SK-N-SH treated with all-trans-retinoic acid at 6 μM for 48 hours (cell line): ENCODE measurements around the gene LENG1.

Source experiments
- ARNTL ChIP-seq: fragments of 450-650 bp; formaldehyde crosslinking; IDR thresholded peaks from 2 replicates; pipeline ENCODE4 v1.5.0; 2020; ENCODE audit warnings: low read depth, mild to moderate bottlenecking, moderate library complexity, borderline replicate concordance
- CSDC2 ChIP-seq: fragments of 250-450 bp; sonication (Bioruptor Pico); IDR thresholded peaks from 2 replicates; pipeline ENCODE4 v1.5.0; 2020; ENCODE audit warnings: mild to moderate bottlenecking, moderate library complexity
- ESRRG ChIP-seq: fragments of 250-450 bp; sonication (Bioruptor Pico); IDR thresholded peaks from 2 replicates; pipeline ENCODE4 v1.6.1; 2021; ENCODE audit warnings: mild to moderate bottlenecking
- ISL1 ChIP-seq: fragments of 250-450 bp; sonication (Bioruptor Pico); IDR thresholded peaks from 2 replicates; pipeline ENCODE4 v2.1.2; 2022; ENCODE audit warnings: mild to moderate bottlenecking, moderate library complexity
- ZFP30 ChIP-seq: fragments of 450-650 bp; formaldehyde crosslinking; IDR thresholded peaks from 2 replicates; pipeline ENCODE4 v1.5.0; 2022; ENCODE audit warnings: mild to moderate bottlenecking, moderate library complexity
- ZNF8 ChIP-seq: fragments of 450-650 bp; formaldehyde crosslinking; IDR thresholded peaks from 2 replicates; pipeline ENCODE4 v1.5.0; 2020; ENCODE audit warnings: mild to moderate bottlenecking, moderate library complexity
- TF ChIP-seq, protein P1 (sequence below): fragments of 250-450 bp; sonication (Bioruptor Pico); IDR thresholded peaks from 2 replicates; pipeline ENCODE4 v1.8.0; 2020; ENCODE audit warnings: mild to moderate bottlenecking, moderate library complexity, borderline replicate concordance
- TF ChIP-seq, protein P2 (sequence below): fragments of 250-450 bp; sonication (Bioruptor Pico); IDR thresholded peaks from 2 replicates; pipeline ENCODE4 v1.8.0; 2021; ENCODE audit warnings: low read depth, mild to moderate bottlenecking, moderate library complexity, borderline replicate concordance

DNA sequence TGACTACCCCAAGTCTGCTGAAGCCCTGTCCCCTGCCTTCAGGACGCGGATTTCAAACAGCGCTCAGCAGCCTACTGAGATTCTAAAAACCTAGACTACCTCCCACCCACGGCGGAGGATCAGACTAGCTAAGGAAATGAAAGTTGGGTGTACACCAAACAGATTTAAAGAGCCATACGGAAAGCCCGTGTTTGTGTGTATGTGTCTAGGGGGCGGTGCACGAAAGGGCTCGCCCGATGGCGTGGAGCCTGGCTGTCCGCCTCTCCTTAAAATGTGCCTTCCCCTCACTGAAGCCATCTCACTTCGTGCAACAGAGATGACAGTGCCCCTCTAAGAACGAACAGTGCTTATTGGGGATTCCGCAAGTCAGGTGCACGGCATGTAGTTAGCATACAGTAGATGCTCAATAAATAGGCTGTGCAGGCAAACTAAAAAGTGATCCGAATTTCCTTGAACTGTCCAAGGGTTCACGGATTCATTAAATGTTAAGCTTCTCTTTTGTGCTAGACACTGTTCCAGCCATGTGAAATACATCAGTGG lies 639 bp downstream of the LENG1 start:
- TF ChIP-seq, protein P1, sequence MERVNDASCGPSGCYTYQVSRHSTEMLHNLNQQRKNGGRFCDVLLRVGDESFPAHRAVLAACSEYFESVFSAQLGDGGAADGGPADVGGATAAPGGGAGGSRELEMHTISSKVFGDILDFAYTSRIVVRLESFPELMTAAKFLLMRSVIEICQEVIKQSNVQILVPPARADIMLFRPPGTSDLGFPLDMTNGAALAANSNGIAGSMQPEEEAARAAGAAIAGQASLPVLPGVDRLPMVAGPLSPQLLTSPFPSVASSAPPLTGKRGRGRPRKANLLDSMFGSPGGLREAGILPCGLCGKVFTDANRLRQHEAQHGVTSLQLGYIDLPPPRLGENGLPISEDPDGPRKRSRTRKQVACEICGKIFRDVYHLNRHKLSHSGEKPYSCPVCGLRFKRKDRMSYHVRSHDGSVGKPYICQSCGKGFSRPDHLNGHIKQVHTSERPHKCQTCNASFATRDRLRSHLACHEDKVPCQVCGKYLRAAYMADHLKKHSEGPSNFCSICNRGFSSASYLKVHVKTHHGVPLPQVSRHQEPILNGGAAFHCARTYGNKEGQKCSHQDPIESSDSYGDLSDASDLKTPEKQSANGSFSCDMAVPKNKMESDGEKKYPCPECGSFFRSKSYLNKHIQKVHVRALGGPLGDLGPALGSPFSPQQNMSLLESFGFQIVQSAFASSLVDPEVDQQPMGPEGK (CRISPR knock-in tag), result no peak
- no peak for TF ChIP-seq ARNTL (CRISPR knock-in tag)
- no peak for TF ChIP-seq ESRRG
- TF ChIP-seq, protein P2, sequence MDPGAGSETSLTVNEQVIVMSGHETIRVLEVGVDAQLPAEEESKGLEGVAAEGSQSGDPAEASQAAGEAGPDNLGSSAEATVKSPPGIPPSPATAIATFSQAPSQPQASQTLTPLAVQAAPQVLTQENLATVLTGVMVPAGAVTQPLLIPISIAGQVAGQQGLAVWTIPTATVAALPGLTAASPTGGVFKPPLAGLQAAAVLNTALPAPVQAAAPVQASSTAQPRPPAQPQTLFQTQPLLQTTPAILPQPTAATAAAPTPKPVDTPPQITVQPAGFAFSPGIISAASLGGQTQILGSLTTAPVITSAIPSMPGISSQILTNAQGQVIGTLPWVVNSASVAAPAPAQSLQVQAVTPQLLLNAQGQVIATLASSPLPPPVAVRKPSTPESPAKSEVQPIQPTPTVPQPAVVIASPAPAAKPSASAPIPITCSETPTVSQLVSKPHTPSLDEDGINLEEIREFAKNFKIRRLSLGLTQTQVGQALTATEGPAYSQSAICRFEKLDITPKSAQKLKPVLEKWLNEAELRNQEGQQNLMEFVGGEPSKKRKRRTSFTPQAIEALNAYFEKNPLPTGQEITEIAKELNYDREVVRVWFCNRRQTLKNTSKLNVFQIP (CRISPR knock-in tag), result no peak
- TF ChIP-seq CSDC2 (CRISPR knock-in tag), result no peak
- no peak for TF ChIP-seq ZFP30 (CRISPR knock-in tag)
- no peak for TF ChIP-seq ISL1
- TF ChIP-seq ZNF8, result no peak
